GM18870 (cell line): ENCODE results near the gene CARS1.

Experiments
- ATAC-seq: cut with Tn5 transposase; IDR thresholded peaks from one replicate; pipeline ENCODE4 v1.9.1; 2021; ENCODE audit warnings: moderate library complexity; ENCODE audit not compliant: unreplicated experiment

CARS1 gene

DNA sequence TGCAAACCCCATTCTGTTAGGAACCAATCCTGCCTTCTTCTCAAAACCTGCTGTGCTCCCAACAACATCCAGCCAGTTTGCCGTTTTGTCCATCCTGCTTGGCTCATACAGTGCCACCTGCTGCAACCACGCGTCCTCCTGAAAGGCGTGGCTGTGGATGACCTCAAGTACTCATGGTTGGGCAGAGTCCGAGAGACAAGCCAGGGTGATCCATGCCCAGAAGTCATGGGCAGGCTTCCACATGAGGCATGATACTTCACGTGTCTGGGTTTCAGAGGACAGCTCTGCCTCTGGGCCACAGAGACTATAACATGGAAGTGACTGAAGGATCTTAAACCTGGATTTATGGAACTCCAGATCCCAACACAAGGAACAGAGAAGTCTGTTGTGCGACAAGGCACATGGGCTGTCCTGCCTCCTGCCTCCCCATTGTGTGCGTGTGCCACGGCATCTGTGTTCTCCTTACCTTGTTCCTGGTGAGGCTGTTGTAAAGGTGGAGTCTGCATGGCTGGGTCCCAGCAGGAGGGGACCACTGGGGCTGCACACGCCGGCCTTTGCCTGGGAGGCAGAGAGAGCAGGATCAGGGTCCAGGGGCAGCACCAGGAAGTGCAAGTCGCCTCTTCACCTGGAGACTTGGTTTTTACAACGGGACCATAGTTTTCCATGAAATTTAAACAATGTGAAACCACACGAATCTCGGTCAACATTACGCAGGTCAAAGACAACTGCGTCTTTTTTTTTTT lies 15.4 kb downstream of the CARS1 start:
- ATAC-seq: no peak

DNA sequence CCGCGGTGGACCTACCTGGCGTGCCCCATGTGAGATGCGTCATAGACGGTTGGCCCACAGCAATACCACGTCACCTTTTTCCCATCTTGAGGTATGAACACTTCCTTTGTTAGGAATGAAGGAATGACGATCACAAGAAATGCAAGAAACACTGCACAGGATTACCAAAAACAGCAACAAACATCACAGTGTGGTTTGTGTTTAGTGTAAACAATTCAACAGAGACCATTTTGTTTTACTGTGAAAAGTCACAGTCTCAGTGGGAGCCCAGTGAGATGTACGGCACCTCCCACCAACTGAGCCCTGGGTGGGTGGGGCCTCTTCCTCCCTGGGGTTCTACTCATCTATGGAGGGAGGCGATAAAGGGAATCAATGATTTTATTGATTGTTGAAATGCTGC lies 16.3 kb downstream of the CARS1 start:
- no peak for ATAC-seq

DNA sequence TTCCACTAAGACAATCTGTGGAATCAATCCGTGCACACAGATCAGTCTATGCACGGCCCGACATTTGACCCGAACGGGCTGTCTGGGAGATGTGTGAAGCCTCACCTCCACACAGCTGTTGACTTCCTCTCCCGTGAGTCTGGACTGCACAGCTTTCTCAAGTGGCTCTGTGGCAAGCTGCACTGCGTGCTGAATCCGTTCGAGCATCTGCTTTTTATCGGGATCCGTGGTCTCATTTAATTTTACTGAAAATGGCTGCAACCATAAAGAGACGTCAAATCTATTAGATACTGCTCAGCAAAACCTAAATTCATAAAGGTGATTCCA lies 19.3 kb downstream of the CARS1 start:
- ATAC-seq: no peak

DNA sequence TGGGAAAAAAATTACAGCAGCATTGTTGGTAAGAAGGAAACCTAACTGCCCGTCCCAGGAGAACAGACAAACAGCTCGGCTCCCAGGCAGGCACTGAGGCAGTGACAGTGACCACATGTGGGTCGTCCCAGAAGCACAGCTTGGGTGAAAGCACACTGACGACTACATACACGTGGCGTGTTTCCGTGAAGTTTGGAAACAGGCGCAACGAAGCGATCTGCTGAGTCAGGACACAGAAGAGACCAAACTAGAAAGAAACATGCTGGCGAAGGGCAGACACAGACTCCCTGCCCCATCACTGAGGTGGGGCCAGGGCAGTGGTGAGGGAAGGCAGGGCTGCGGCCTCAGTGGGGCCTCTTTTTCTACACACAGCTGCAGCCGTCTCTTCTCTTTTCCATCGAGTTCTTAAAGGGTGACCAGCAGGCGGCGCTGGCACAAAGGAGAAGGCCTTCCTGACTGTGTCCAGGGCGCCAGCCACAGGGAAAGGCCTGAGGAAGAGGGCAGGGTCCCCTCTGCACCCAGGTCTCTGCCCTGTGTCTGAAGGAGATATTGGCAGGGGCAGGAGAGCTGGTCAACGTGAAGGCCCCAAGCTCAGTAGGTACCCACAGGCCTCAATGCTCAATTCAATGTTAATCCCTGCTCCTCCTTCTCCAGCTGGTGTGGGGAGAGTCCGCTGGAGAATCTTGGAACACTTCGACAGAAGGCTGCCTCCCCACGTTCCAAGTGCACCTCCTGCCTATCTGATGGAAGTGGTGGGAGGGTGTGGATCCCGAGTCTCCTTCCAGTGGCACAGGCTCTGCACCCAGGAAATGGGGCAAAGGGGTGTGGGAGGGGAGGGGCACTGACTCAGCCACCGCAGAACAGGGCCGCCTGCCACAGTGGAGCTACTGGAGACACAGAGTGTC lies 19.9 kb downstream of the CARS1 start:
- ATAC-seq: no peak

DNA sequence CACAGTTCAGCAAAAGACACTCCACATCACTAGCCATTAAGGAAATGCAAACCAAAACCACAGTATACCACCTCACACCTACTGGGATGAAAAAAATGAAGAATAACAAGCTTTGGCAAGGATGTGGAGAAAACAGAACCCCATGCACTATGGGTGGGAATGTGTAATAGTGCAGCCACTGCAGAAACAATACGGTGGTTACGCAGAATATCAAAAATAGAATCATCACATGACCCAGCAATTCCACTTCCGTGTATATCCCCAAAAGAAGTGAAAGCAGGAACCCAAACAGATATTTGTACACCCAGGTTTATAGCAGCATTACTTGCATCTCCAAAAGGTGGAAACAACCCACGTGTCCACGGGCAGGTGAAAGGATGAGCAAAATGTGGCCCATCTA lies 20.8 kb downstream of the CARS1 start:
- no peak for ATAC-seq

DNA sequence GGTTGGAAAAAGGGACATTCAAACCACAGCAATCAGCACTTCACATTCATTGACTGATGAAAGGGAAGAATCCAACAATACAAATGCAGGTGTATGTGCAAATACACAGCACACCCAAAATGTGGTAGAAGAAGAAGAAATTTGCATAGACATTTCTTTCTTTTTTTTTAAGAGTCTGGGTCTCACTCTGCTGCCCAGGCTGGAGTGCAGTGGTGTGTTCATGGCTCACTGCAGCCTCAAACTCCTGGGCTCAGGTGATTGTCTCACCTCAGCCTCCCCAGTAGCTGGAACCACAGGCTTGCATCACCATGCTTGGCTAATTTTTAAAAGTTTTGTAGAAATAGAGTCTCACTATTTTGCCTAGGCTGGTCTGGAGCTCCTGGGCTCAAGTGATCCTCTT lies 21.9 kb downstream of the CARS1 start:
- no peak for ATAC-seq

DNA sequence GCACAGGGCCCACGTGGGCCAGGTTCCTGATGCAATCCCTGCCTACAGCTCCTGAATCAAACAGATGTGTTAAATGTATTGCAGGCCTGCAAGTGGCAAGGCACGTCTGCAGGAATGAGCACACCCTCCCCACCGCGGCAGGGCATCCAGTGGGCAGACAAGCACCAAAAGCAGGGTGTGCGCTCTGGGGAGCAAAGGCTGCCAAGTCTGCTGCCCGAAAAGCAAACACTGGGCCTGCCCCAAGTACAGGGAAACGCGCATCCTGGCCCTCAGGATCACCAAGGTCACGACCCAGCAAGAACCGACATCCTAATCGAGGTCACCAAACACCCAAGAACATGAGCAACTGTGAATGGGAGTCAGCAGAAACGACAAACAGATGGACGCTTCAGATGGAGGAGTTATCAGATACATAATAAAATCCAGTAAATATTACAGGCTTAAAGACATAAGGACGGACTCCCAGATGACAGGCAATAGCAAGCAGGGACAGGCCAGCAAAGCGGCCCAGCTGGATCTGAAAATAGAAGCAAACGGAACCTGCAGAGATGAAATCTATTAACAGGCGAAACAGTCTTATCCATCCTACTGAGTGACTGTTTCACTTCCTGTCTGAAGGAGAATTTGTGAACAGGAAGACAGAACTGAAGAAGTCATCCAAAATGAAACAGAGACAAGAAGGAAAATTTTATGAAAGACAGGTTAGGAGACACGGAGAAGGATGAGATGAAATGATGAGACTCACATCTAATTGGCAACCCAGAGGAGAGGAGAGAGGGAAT lies 26.7 kb downstream of the CARS1 start:
- ATAC-seq: no peak

DNA sequence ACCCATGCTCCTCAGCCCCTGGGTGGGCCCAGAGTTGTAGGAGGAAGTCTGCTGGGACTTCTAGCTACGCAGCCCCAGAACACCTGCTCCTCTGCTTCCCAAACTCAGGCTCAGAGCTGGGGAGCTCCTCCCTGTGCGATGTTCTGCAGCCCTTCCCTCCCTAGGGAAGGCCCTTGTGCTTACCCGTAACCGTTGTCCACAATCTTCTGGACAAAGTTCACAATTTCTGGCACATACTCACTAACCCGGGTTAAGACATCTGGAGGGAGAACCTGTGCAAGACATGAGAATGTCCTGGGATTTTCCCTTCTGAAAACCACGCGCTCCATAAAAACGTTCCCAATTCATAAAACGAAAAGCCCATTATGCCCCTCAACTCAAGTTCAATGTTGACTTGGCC lies 28.4 kb downstream of the CARS1 start:
- ATAC-seq: no peak

DNA sequence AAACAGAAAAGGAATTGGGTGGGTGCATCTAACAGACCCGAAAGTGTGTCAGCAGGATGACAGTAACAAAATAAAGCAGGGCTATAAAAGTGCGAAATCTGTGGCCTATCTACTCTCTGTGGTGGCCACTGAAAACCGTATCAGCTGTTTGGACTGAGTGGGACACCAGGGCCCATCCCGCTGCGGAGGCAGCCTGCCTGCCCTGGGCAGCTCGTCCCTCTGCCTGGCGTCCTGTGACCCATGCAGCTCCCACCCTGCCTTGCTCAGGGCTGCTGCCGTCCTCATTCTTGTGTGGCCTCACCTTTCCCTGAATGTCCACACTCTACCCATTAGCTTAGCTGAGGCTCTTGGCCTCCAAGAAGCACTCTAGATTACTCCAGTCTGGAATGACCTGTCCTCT lies 30.4 kb downstream of the CARS1 start:
- no peak for ATAC-seq

DNA sequence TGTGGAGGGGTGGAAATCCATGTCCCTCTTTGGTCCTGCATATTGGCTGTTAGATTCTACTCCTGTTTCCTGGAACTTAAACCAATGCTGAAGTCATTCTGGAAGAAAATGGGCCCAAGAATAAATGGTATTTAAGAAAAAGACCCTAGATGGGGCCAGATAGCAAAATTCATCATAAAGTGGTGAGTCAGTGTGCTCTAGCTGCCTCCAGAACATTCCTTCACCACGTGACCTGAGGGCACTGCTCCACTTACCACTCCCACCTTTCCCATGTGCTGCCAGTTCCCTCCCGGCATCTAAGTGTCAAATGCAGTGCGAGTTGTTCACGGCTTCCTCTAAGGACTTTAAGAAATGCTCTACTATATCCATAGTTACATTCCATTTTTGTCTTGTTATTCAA lies 34.2 kb downstream of the CARS1 start:
- no peak for ATAC-seq

DNA sequence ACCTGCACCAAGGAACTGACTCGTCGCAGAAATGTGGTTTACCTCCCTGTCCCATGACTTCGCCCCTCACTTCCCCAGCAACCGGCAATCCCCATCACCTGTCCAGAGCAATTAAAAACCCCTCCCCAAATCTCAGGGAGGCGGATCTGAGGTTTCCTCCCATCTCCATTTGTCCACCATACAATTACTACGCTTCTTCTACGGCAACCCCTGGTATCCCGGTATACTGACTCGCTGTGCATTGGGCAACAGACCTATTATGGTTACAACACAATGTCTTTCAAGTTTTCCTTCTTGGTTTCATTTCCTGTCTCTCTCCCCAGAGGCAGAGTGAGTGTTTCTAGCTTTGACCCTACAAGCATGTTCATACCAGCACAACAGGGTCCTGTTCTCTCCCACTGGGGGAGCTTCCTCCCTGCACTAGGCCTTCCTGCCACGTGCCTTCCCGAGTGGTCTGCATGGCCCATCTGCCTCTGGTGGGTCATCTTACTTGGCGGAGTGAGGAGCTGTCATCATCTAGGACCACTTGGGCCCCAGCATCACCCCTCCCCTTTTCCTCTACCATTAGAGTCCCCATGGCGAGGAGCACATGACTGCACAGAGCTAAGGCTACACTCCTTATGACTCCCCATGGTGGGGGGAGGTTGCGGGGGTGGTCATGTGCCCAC lies 34.8 kb downstream of the CARS1 start:
- no peak for ATAC-seq

DNA sequence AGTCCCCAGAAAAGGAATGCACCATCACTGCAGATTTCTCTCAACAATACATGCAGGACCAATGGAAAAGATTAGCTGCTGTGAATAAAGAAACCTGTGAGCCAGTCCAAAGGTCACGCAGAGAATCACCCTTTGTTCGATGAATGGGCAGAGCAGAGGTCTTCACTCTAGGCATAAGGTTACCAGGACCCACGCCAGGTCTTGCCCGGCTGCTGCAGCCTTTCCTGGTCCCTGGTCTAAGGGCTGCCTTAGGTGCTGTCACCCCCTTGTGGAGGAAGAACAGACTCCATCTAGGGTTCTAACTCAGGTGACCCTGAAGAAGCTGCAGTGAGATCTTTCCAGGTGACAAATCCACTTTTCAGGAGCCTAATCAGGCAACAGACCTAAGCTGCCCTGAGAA lies 36.1 kb downstream of the CARS1 start:
- ATAC-seq: no peak

DNA sequence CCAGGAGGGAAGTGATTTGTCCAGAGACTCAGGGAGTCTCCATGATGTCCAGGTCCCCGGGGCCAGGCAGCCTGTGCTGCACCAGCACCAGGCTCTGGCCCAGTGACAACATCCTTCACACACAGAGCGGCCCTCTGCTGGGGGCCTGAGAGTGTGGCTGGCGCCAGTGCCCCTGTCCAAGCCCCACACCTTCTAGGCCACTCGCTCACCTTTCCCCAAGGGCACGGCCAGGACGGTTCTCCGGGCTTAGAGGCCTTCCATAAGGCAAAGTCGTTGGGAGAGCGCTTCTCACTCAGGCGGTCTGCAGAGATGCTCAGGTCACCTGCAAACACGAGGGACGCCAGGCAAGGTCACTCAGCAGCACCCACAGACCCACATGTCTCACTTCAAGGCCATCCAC lies 37.2 kb downstream of the CARS1 start:
- ATAC-seq: no peak

DNA sequence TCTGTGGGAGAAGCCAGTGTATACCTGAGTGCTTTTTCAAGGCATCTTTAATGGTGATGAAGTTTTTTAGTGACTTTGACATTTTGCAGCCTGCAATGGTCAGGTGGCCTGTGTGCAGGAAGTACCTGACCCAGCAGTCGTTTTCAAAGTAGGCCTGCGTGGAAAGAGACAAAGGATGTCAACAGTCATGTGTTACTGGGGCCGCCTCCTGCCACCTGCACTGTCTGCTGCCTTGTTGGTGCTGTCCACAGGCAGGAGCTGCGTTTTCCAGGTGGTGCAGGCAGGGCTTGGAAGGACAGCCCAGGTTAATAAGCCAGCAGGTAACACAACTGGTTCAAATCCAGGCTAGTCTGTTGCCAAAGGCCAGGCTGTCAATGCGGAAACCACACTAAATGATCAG lies 38.6 kb downstream of the CARS1 start:
- no peak for ATAC-seq

DNA sequence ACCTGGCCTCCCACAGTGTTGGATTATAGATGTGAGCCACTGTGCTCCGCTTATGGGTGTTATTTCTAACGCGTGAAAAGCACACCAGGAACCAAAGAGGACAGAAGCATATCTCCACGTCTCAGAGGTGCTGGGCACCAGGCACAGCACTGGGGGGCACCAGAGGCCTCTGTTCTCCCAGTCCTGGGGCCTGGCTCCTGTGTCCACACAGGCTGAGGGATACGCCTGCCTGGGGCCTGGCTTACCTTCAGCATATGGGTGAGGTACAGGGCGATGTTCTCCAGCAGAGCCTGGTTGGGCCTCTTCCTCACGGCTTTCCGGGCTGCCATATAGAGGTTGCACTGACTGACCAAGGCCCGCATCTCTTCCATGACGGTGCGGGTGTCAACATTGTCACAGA lies 40.4 kb downstream of the CARS1 start:
- ATAC-seq: no peak

DNA sequence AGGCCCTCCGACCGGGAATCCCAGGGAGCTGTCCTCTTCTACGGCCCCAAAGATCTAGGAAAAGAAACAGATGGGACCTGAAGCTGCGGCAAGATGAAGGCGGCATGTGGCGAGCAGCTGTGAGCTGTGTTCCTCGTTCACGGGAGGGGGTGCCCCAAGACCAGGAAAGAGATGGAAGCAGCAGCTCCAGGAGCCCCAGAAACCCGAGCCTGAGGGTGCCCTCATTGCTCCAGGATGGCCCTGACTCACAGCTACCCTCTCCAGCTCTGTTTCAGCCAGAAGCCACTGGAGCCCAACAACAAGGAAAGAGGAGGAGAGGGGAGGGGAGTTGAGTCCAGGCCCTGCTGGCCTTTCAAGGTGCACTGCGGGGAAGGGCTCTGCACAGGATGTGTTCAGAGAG lies 41.4 kb downstream of the CARS1 start:
- no peak for ATAC-seq

DNA sequence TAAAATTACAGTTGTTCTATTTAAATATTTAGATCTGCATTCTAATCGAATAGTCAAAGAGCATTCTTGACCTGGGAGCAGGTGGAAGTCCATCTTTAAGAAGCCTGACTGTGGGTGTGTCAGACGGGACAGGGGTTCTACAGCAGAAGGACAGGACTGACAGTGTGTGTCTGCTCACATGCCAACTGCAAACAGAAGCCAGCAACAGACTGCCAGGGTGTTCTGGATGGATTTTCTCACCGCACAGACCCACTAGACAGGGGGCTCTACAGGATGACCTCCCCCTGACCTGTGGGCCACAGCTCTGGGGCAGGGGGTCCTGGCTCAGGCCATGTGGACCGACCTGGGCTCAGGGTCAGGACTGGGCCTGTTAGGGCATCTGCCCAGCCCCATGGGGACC lies 42.3 kb downstream of the CARS1 start:
- ATAC-seq: no peak

DNA sequence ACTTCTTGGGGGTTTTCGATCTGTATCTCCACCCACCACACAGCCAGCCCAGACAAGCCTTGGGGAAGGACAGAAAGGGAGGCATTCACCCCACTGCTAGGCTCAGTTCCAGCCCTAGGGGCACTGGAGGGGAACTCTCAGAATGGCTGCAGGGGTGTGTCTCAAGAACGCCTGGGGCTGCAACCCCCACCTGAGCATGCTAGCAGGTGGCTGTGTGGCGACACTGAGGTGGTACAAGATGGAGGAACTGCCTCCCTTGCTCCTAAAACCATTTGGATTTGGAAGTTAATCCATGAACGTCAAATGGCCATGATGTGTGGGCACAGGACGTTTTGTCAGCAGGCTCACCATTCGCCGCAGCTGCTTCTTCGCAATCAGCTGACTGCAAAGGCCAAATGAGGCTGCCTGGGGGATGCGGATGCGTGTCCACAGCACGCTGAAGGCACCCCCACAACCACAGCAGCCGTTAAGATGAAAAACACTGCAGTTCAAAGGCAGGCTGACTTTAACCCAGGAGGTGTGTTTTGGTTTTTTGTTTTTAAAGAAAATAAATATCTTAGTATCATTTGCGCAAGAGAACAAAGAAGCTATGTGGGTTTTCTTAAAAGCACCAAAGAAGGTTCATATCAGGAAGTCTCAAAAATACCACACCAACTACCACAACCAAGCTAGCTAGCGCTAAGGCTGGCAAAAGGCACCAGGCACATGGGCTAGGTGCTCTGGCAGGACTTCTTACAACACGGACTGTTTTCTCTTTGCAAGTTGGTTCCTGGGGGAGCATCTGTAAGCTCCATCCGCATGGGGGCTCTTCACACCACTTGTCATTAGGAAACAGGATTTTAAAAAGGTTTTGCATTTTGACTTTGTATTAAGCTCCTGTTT lies 42.9 kb downstream of the CARS1 start:
- ATAC-seq: peak; percentile 35

DNA sequence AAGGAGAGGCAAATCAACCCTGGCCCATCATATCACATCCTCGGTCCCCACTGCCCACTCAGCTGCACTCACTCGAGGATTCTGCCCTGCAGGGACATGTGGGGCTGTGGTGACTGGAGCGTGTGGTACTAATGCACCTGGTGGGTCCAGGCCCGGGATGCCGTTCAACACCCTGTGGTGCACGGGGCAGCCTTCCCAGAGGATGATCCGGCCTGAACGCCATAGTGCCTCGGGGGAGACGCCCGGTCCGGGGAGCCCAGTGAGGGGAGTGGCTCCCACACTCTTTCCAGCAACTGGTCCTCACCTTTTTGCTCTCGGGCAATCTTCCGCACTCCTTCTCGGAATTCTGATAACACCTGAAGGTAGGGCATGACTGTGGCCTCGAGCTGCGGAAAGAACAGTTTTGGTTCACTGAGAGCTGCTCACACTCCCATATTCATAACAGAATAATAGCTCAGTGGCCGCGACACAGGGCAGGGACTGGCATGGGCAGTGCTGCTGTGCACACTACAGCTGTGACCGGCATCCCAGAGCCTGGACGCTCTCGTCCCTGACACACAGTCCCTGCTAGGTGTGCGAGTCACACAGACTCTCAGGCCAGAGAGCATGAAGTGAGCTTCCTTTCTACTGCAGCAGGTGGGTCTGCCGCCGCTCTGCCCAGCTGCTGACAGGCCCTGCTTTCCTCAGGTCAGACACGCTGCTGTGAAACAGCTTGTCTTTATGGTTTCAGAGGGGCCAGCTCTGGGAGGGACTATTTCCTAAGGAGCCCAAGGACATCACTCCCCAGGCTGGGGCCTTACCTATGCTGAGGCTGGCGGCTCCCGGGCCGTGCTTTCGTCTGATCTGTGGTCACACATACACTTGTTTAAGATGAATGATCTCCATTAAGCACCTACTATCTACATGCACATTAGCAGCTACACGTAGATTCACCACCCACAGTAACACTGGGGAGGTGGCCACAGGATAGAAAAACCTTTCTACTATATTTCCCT lies 45.0 kb downstream of the CARS1 start:
- ATAC-seq: no peak
